Measurements from ENCODE around the gene BMAL1.

The BMAL1 gene

DNA sequence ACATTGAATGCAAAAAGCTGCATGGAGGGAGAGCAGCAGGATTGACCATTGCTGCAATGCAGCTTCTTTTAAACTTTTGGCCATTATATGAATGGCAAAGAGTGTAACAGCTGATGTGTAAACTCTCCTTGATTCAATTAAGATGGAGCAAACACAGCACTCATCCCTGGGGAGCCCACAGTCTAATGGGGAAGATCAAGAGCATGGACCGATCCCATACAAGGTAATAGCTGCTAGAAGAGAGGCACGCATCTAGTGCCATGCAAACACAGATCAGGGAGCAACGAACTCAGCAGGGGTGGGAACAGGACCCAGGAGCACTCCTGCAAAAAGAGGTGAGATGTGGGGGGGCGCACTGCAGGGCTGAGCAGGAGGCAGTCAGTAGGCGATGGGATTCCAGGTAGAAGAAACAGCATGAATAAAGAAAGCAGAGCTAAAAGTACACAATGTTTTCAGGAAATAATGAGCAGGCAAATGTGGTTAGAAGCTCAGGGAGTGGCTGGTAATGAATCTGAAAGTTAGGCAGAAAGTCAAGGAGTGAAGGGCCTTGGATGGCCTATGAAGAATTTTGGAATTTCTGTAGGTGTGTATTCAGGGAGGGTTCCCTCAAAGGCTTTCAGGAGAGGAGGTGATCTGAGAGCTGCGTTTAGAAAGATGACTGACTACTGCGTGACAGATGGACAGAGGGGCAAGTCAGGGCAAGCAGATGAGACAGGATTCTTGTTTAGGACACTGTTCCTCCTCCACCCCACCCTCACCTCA, 17.2 kb upstream of the BMAL1 start:
- Histone ChIP-seq H3K79me2 (ENCODE audit: insufficient read depth, low read length) (no peaks in the 10 kb centered on the region), H3K27me3 (ENCODE audit: low read length) (no peaks in the 10 kb centered on the region), H2AFZ (ENCODE audit: low read depth, low read length, severe bottlenecking) (no peak overlapping the region), H3K27ac (ENCODE audit: low read depth, low read length) (no peak overlapping the region), H3K4me3 (ENCODE audit: insufficient read depth, low read length, poor library complexity, severe bottlenecking) (no peak overlapping the region), H3K9me2 (replicated peaks; ENCODE audit: insufficient read depth, low read length) (no peaks in the 10 kb centered on the region), H3F3A (ENCODE audit: insufficient read depth) (no peaks in the 10 kb centered on the region), H3K9me3 (ENCODE audit: insufficient read depth, low read length) (no peaks in the 10 kb centered on the region), H3K36me3 (ENCODE audit: low read length) (no peaks in the 10 kb centered on the region), H3K9ac (ENCODE audit: low read length) (no peak overlapping the region), H4K20me1 (ENCODE audit: low read depth, low read length) (no peaks in the 10 kb centered on the region), H3K4me2 (ENCODE audit: low read depth, low read length, poor library complexity, severe bottlenecking) (no peak overlapping the region)
- TF ChIP-seq, protein P1, sequence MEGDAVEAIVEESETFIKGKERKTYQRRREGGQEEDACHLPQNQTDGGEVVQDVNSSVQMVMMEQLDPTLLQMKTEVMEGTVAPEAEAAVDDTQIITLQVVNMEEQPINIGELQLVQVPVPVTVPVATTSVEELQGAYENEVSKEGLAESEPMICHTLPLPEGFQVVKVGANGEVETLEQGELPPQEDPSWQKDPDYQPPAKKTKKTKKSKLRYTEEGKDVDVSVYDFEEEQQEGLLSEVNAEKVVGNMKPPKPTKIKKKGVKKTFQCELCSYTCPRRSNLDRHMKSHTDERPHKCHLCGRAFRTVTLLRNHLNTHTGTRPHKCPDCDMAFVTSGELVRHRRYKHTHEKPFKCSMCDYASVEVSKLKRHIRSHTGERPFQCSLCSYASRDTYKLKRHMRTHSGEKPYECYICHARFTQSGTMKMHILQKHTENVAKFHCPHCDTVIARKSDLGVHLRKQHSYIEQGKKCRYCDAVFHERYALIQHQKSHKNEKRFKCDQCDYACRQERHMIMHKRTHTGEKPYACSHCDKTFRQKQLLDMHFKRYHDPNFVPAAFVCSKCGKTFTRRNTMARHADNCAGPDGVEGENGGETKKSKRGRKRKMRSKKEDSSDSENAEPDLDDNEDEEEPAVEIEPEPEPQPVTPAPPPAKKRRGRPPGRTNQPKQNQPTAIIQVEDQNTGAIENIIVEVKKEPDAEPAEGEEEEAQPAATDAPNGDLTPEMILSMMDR (IDR thresholded peaks at IDR 0.05; ENCODE audit: insufficient read depth, low read length, poor library complexity, severe bottlenecking) = no peak
- no peak for TF ChIP-seq EZH2phosphoT487 (conservative IDR thresholded peaks at IDR 0.05; ENCODE audit: low read length)

DNA sequence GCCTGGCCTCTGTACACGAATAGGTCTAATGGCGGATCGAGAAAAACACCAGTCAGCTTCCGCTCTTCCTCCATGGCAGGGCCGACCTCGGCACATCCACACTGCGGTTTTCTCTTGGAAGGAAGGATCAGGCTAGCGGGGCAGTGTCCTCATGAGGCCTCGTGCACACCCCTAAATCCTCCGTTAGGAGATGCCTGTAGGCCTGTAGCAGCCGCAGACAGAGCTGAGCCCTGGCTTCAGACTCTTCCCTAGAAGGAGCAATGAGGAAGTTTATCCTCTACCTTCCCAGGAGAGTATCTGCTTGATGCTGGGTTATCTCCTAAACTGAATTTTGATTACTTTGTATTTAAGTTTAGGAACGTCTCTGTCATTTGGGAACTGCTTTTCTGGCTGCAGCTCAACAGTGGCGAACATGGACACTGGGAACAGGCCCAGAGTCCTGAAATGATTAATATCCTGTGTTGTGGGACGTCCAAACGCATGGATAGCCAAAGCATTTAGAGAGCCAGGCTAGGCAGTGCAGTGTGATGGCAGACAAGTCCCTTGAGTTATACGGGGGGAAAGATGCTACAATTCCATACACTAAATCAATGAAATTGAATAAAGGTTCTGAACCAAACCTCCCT, 16.5 kb upstream of the BMAL1 start:
- Histone ChIP-seq H3K36me3 (ENCODE audit: low read length) (no peaks in the 10 kb centered on the region), H2AFZ (ENCODE audit: low read depth, low read length, severe bottlenecking) (no peak overlapping the region), H4K20me1 (ENCODE audit: low read depth, low read length) (no peaks in the 10 kb centered on the region), H3K27ac (ENCODE audit: low read depth, low read length) (no peak overlapping the region), H3K9ac (ENCODE audit: low read length) (no peak overlapping the region), H3K79me2 (ENCODE audit: insufficient read depth, low read length) (no peaks in the 10 kb centered on the region), H3K9me3 (ENCODE audit: insufficient read depth, low read length) (no peaks in the 10 kb centered on the region), H3K27me3 (ENCODE audit: low read length) (no peaks in the 10 kb centered on the region), H3K4me2 (ENCODE audit: low read depth, low read length, poor library complexity, severe bottlenecking) (no peak overlapping the region), H3F3A (ENCODE audit: insufficient read depth) (no peaks in the 10 kb centered on the region), H3K4me3 (ENCODE audit: insufficient read depth, low read length, poor library complexity, severe bottlenecking) (no peak overlapping the region), H3K9me2 (replicated peaks; ENCODE audit: insufficient read depth, low read length) (no peaks in the 10 kb centered on the region)
- no peak for TF ChIP-seq EZH2phosphoT487 (conservative IDR thresholded peaks at IDR 0.05; ENCODE audit: low read length)
- TF ChIP-seq, protein P1 (IDR thresholded peaks at IDR 0.05; ENCODE audit: insufficient read depth, low read length, poor library complexity, severe bottlenecking) = no peak

DNA sequence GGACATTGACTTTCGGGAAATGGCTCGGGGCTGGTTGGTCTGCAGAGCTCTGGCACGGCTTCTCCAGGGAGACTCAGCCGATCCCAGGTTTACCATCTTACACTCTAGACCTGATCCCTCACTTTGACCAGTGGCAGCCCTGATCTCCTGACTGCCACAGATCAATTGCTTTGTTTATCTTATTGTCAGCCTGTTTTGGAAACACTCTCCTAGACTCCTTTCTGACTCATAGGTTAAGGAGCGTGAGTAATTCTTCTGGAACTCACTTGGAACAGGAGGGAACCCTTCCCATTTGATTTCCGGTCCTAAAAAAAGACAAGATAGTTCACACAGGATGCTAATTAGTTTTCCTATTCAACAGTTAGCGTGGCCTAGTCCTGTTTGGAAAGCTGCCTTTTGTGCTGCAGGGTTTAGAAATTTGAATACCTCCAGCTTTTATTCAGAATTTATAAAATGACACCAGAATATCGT, 16.0 kb upstream of the BMAL1 start:
- TF ChIP-seq, protein P1 (IDR thresholded peaks at IDR 0.05; ENCODE audit: insufficient read depth, low read length, poor library complexity, severe bottlenecking) = no peak
- TF ChIP-seq EZH2phosphoT487 (conservative IDR thresholded peaks at IDR 0.05; ENCODE audit: low read length) = no peak
- Histone ChIP-seq H3K9me2 (replicated peaks; ENCODE audit: insufficient read depth, low read length) (no peaks in the 10 kb centered on the region), H3K27ac (ENCODE audit: low read depth, low read length) (no peak overlapping the region), H3K36me3 (ENCODE audit: low read length) (no peaks in the 10 kb centered on the region), H3F3A (ENCODE audit: insufficient read depth) (no peaks in the 10 kb centered on the region), H3K4me3 (ENCODE audit: insufficient read depth, low read length, poor library complexity, severe bottlenecking) (no peak overlapping the region), H3K27me3 (ENCODE audit: low read length) (no peaks in the 10 kb centered on the region), H2AFZ (ENCODE audit: low read depth, low read length, severe bottlenecking) (no peak overlapping the region), H3K79me2 (ENCODE audit: insufficient read depth, low read length) (no peaks in the 10 kb centered on the region), H3K9ac (ENCODE audit: low read length) (no peak overlapping the region), H4K20me1 (ENCODE audit: low read depth, low read length) (no peaks in the 10 kb centered on the region), H3K9me3 (ENCODE audit: insufficient read depth, low read length) (no peaks in the 10 kb centered on the region), H3K4me2 (ENCODE audit: low read depth, low read length, poor library complexity, severe bottlenecking) (no peak overlapping the region)

All from SU-DHL-6 (cell line).